GM21619 (cell line): ENCODE results near the gene SBF2.
"Not testable (repeated sequence)": the region's sequence is repeated elsewhere in the genome, so short reads cannot be mapped to it uniquely, and the experiment has no call there.

Experiments used
- ATAC-seq: cut with Tn5 transposase; IDR thresholded peaks from one replicate; pipeline ENCODE4 v1.9.1; 2021; ENCODE audit not compliant: unreplicated experiment

The SBF2 gene

DNA sequence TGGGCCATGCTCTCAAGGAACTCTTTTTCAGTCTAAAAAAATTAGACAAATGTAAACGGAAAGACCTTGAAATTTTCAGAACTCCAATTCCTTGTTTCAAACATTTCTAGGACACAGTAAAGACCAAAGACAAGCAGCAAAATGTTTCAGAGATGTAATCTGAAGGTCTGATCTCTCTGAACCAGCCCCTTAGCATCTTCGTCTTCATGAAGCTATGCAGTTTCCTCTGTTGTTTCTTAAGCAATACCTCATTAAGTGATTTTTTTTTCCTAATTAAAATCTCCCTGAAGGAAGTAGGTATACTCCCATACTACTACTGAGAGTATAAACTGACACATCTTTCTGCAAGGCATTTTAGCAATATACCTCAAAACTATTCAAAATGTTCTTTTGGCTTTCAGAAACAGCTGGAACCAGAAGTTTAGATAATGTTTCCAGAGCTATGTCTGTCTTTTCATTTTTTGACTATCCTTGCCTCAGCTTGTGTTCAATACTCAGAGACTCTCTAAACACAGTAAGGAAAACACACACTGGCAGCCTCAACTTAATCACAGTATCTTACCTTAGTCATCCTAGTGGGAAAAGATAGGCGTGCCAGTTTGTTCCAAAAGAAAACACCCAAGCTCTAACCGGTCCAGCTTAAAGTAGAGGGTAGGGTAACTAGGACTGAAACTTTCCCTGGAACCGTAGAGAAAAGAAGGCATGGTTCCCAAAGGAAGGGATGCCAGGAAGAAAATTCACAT lies 25.1 kb downstream of the SBF2 start:
- ATAC-seq: no peak

GRCh38 chr11:10267821-10268220 lies 26.2 kb downstream of the SBF2 start:
- no peak for ATAC-seq

DNA sequence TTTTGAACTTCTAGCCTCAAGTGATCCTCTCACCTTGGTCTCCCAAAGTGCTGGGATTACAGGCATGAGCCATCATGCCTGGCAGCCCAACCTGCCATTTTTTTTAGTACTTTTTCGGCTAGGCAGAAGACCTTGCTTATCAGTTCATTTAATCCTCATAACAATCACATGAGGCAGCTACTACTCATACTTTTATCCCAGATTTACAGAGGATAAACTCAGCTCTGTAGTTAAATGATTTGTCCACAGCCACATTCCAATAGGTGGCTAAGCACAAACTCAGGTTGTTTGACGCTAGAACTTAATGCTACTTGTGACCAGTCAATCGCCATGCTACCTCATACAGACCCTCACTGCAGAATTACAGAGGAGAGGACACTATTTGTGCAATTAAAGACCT lies 28.1 kb downstream of the SBF2 start:
- ATAC-seq: no peak

DNA sequence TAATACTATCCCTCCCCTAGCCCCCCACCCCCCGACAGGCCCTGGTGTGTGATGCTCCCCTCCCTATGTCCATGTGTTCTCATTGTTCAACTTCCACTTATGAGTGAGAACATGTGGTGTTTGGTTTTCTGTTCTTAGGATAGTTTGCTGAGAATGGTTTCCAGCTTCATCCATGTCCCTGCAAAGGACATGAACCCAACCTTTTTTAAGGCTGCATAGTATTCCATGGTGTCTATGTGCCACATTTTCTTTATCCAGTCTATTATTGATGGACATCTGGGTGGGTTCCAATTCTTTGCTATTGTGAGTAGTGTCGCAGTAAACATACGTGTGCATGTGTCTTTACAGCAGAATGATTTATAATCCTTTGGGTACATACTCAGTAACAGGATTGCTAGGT lies 29.3 kb downstream of the SBF2 start:
- ATAC-seq: not testable (repeated sequence)

DNA sequence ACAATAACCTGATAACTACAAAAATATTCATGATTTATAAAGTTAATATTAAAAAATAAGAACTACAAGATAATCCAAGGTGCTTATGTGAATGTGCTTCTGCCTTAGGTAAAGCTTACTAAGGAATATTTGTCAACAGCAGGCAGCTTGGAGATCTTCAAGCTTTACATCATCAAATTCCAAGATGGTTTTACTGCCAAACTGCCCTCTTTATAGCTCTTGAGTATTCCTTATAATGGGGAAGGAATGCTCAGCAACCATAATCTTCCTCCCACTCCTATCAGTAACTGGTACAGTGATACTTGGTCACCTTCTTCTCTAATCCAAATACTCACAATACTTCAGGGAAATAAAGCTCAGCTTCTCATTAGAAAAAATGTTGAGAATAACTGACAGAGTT lies 30.1 kb downstream of the SBF2 start:
- ATAC-seq: no peak

GRCh38 chr11:10261821-10262220 lies 32.2 kb downstream of the SBF2 start:
- no peak for ATAC-seq

DNA sequence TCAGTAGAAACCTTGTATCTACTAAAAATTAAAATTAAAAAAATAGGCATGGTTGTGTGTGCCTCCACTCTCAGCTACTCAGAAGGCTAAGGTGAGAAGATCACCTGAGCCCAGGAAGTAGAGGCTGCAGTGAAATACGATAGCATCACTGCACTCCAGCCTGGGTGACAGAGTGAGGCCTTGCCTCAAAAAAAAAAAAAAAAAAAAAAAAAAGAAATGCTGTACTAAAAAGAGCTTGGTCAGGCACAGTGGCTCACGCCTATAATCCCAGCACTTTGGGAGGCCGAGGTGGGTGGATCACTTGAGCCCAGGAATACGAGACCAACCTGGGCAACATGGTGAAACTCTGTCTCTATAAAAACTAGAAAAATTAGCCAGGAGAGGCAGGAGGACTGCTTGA lies 36.5 kb downstream of the SBF2 start:
- ATAC-seq: no peak

- ATAC-seq: no peak
Observed at GRCh38 chr11:10255388-10256125, 38.5 kb downstream of the SBF2 start.

GRCh38 chr11:10249448-10250131 lies 44.4 kb downstream of the SBF2 start:
- ATAC-seq: not testable (repeated sequence)

GRCh38 chr11:10247011-10247410 lies 47.0 kb downstream of the SBF2 start:
- ATAC-seq: no peak

GRCh38 chr11:10243896-10244575 lies 50.0 kb downstream of the SBF2 start:
- ATAC-seq: no peak

GRCh38 chr11:10236840-10237239 lies 57.2 kb downstream of the SBF2 start:
- no peak for ATAC-seq

DNA sequence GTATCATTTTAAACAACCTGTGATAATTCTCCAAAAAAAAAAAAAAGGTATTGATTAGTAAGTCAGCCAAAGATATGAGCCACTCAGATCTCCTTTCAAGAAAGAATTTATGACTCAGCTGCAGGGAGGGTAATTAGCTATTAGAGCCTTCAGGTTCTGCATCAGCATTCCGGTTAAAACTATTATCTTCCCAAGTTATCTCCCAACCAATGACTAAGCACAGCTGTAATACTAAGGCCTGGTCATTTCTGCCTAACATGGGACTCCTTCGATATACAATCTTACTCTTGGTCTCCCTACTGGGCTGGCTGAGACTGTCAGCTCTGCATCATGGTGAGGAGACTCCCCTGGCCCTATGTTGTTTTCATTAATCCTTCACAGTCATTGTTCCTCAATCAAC lies 60.4 kb downstream of the SBF2 start:
- no peak for ATAC-seq

GRCh38 chr11:10232756-10233155 lies 61.3 kb downstream of the SBF2 start:
- ATAC-seq: no peak

GRCh38 chr11:10231803-10232202 lies 62.2 kb downstream of the SBF2 start:
- ATAC-seq: not testable (repeated sequence)

- no peak for ATAC-seq
Observed at GRCh38 chr11:10225553-10225952, 68.5 kb downstream of the SBF2 start.

GRCh38 chr11:10222399-10222798 lies 71.6 kb downstream of the SBF2 start:
- no peak for ATAC-seq

- ATAC-seq: no peak
Observed at GRCh38 chr11:10221342-10221741, 72.7 kb downstream of the SBF2 start.

- no peak for ATAC-seq
Observed at GRCh38 chr11:10211470-10211869, 82.5 kb downstream of the SBF2 start.

GRCh38 chr11:10209326-10209725 lies 84.7 kb downstream of the SBF2 start:
- no peak for ATAC-seq

- no peak for ATAC-seq
Observed at GRCh38 chr11:10208131-10208575, 85.9 kb downstream of the SBF2 start.
